Measurements from ENCODE around the gene CDH4.

CDH4 gene

GRCh38 chr20:61832181-61832580 lies 580.1 kb downstream of the CDH4 start:
- Histone ChIP-seq H3K4me3 (ENCODE audit: low read depth, low read length) (no peak overlapping the region), H3K36me3 (ENCODE audit: control insufficient read depth in 2 of 2, insufficient read depth in 1 of 2, low read length in 2 of 2) (no peaks in the 10 kb centered on the region), H3K4me1 (ENCODE audit: control insufficient read depth, insufficient read depth, low read length) (no peaks in the 10 kb centered on the region), H3K27ac (ENCODE audit: extremely low read depth, low read depth, low read length) (no peak overlapping the region), H3K9me3 (ENCODE audit: control insufficient read depth, insufficient read depth, low read depth, low read length) (no peaks in the 10 kb centered on the region; the same call in 1 of the 2 replicates)
- CTCF ChIA-PET: no interaction called here
- TF ChIP-seq YY2 (tag by site-specific recombination; IDR thresholded peaks at IDR 0.05) (no peak), KLF1 (tag by site-specific recombination; IDR thresholded peaks at IDR 0.05) (no peak), ZNF670 (tag by site-specific recombination; IDR thresholded peaks at IDR 0.05; ENCODE audit: low read depth) (no peak), ZBTB7A (tag by site-specific recombination; IDR thresholded peaks at IDR 0.05; ENCODE audit: low read depth) (no peak), ZNF664 (tag by site-specific recombination; IDR thresholded peaks at IDR 0.05) (no peak), MYNN (tag by site-specific recombination; IDR thresholded peaks at IDR 0.05; ENCODE audit: borderline replicate concordance) (no peak), ZNF184 (tag by site-specific recombination; IDR thresholded peaks at IDR 0.05) (no peak), GLIS2 (tag by site-specific recombination; IDR thresholded peaks at IDR 0.05) (no peak), ZSCAN23 (tag by site-specific recombination; IDR thresholded peaks at IDR 0.05) (no peak), PRDM10 (tag by site-specific recombination; IDR thresholded peaks at IDR 0.05) (no peak), GLI4 (tag by site-specific recombination; IDR thresholded peaks at IDR 0.05) (no peak)
- TF ChIP-seq, protein P1, sequence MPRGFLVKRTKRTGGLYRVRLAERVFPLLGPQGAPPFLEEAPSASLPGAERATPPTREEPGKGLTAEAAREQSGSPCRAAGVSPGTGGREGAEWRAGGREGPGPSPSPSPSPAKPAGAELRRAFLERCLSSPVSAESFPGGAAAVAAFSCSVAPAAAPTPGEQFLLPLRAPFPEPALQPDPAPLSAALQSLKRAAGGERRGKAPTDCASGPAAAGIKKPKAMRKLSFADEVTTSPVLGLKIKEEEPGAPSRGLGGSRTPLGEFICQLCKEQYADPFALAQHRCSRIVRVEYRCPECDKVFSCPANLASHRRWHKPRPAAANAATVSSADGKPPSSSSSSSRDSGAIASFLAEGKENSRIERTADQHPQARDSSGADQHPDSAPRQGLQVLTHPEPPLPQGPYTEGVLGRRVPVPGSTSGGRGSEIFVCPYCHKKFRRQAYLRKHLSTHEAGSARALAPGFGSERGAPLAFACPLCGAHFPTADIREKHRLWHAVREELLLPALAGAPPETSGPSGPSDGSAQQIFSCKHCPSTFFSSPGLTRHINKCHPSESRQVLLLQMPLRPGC (tag by site-specific recombination; IDR thresholded peaks at IDR 0.05): no peak
- POLR2A ChIA-PET: no interaction called here

GRCh38 chr20:61833807-61834610 lies 581.9 kb downstream of the CDH4 start:
- H3K9me3 ChIP-seq (ENCODE audit: control insufficient read depth, insufficient read depth, low read depth, low read length): no peaks in the 10 kb centered on the region
- H3K36me3 ChIP-seq (ENCODE audit: control insufficient read depth in 2 of 2, insufficient read depth in 1 of 2, low read length in 2 of 2): no peaks in the 10 kb centered on the region
- no peaks in the 10 kb centered on the region for H3K4me1 ChIP-seq (ENCODE audit: control insufficient read depth, insufficient read depth, low read length)
- ChIA-PET CTCF (no interaction called here), POLR2A (no interaction called here)
- H3K4me3 ChIP-seq (ENCODE audit: low read depth, low read length): no peak overlapping the region
- no peak overlapping the region for H3K27ac ChIP-seq (ENCODE audit: extremely low read depth, low read depth, low read length)
- no peak for TF ChIP-seq ZNF266 (tag by site-specific recombination; IDR thresholded peaks at IDR 0.05; ENCODE audit: low read depth)
- no peak for TF ChIP-seq ZNF10 (tag by site-specific recombination; IDR thresholded peaks at IDR 0.05)
- TF ChIP-seq, protein P2, sequence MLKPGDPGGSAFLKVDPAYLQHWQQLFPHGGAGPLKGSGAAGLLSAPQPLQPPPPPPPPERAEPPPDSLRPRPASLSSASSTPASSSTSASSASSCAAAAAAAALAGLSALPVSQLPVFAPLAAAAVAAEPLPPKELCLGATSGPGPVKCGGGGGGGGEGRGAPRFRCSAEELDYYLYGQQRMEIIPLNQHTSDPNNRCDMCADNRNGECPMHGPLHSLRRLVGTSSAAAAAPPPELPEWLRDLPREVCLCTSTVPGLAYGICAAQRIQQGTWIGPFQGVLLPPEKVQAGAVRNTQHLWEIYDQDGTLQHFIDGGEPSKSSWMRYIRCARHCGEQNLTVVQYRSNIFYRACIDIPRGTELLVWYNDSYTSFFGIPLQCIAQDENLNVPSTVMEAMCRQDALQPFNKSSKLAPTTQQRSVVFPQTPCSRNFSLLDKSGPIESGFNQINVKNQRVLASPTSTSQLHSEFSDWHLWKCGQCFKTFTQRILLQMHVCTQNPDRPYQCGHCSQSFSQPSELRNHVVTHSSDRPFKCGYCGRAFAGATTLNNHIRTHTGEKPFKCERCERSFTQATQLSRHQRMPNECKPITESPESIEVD (tag by site-specific recombination; IDR thresholded peaks at IDR 0.05): no peak
- TF ChIP-seq ZNF354C (tag by site-specific recombination; IDR thresholded peaks at IDR 0.05; ENCODE audit: borderline replicate concordance, low read depth): no peak
- no peak for TF ChIP-seq SALL2 (tag by site-specific recombination; IDR thresholded peaks at IDR 0.05; ENCODE audit: borderline replicate concordance)
- TF ChIP-seq ZNF394 (tag by site-specific recombination; IDR thresholded peaks at IDR 0.05; ENCODE audit: borderline replicate concordance): no peak
